ENCODE data around the gene WWOX.
A peak's percentile ranks its signal among the peaks of the same experiment; 100 is the strongest.
"Not testable (repeated sequence)": the region's sequence is repeated elsewhere in the genome, so short reads cannot be mapped to it uniquely, and the experiment has no call there.

Gene WWOX

DNA sequence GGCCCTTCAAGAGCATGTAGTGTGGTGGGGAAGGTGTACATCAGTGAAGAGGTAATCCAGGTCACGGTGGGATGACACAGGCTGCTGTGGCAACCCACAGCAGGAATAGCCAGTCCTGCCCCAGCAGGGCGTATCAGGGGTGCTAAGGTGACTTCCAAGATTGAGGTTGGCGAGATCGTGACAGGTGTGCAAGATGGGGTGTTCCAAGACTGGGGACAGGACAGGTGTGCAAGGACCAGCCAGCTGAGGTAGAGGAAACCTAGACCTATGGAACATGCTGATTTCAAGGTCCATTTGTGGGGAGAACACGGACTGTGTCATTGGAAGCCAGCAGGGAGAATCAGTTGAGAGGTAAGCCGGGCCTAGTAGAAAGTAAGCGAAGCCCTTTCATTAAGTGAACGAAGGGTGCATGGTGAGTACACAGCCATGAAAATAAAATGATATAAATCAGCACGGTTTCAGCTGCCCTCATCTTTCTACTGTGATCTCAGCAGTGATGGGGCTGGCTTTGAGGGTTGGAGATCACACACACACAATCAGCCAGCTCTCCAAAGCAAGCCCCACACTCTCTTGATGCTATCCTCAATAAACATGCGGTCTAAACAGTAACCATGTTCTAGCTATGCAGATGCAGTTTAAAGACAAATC is 497.0 kb downstream of the WWOX start:
- no peak for DNase-seq

DNA sequence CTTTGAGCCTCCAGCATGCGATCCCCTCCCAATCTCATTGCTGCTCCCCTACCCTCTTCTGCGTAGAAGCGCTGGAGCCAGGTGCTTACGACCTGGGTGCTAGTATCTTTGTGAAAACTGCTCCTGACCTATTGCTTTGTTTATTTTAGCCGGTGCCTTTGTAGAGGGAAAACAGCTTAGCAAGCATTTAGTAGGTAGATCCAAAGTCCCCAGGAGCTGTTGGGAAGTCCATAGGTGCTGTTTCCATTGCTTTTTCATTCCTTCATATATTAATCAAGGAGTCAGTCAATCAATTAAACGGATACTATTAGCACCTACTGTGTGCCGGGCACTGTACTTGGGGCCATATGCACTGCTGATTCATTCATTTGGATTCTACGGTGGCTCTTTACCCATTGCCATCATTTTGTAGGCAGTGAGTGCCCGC is 497.6 kb downstream of the WWOX start:
- no peak for DNase-seq

DNA sequence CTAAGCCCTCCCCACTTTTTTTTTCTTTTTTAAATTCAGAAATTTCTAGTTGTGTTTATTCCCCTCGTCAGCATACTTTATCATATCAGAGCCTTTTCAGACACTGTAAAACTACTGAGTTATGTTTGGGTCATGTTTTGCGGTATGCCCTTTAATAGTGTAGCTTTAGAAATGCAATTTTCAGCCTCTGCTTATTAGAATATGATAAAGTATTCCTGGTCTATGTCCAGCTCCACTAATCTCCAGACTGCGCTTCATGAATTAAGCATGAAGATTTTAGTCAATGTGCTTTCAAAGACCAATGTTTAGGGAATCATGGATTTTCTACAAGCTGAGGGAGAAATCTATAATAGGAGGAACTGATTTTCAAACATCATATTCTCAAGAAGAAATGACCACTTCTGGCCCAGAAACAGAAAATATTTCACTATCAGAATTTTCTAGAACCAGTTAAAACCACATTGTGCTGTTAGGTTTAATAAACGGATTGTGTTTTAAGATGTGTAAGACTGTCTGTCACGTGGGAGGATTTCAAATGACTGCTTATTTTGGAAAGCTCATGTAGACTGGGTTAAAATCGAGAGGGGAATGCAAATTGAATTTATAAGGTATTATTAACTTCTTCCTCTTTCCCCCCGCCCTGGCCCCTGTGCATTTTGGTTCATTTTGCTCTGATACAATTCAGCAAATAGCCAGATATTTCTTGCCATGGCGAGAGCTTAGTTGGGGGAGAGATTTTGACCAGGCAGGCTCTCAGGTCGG is 498.5 kb downstream of the WWOX start:
- DNase-seq: no peak

DNA sequence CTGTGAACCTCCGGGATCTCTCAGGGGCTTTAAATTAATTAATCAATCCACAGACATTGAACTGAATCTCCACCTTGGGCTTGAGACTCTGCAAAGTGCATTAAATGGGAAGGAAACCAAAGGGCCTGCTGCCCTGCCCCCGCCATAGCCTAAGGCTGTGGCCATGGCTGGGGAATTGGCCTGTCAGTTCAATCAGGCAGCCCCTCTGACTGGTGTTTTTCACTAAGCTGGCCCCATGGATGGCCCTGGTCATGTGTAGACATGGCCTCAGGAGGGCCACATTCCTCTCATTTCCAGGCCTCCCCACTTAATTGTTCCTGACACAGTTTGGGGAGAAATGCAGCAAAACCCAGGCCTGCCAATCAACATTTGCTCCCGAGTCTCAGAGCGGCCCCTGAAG is 499.8 kb downstream of the WWOX start:
- no peak for DNase-seq

DNA sequence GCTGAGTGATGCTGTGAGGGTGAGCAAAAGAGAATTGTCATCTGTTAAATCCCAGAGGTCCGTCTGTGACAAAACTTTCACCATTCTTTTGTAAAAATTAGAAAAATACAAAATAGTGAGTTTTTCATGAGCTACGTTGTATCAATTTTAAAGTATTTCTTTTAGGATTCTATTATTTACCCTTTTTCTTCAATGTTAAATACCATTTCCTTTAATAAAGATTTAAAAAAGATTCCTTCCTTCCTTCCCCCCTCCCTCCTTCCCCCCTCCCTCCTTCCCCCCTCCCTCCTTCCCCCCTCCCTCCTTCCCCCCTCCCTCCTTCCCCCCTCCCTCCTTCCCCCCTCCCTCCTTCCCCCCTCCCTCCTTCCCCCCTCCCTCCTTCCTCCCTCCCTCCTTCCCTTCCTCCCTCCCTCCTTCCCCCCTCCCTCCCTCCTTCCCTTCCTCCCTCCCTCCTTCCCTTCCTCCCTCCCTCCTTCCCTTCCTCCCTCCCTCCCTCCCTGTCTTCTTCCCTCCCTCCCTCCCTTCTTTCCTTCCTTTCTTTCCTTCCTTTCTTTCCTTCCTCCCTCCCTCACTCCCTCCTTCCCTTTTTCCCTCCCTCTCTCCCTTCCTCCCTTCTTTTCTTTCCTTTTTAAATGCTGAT is 505.1 kb downstream of the WWOX start:
- not testable (repeated sequence) for DNase-seq

DNA sequence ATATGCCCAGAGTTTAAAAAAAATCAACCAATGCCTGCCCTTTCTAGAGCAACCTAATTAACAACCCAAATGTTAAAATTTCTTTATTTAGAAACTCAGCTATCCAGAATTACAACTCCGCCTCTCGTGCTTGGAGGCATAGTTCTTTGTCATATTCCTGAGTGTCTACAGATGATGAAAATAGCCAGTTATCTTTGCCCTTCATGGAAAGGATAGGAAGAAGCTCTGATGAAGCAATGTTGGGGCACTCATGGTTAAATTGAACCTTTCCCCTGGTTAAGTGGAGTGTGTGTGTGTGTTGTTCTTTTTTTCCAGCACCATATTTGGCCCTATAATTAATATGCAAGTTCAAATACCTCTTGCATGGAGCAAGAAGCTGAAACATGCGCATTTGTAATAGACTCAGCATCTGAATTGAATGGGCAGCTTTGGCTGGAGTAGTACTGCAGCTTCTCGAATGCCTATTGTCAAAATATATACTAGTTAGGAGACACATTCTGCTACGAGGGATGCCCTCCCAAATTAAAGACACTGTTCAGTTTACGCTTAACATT is 506.2 kb downstream of the WWOX start:
- DNase-seq: no peak

DNA sequence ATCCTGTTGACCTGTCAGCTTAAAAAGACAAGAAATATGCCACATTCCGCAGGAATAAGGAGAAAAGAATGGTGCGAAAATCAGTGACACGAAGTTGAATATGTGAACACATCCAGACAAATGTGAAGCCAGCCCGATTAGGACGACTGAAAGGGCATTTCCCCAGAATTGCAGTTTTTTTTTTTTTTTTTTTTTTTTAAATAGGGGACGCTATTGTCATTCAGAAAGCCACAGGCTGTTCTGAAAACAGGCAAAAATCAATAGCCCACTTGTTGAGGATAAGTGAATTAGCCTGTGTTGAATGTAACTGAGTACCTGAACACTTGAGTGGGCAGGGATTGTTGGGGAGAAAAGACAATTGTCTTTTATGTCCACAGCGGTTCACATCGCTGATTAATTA is 507.1 kb downstream of the WWOX start:
- DNase-seq: peak; percentile 17

DNA sequence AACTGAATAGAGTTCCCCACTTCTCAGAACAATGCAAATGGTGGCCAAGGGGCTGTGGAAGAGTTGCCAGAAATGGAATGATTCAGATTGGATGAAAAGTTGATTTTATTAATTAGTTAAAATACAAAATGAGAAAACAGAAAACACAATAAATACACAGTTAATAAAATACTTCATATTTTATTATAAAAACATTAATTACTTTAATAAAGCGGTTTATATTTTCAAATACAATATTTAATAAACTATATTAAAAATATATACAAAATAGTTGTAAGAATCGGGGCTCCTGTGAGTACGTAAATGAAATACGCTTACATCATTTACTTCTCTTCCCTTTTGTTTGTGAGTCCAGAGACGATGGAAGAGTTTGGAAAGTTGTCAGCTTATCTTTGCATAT is 507.6 kb downstream of the WWOX start:
- DNase-seq: no peak

DNA sequence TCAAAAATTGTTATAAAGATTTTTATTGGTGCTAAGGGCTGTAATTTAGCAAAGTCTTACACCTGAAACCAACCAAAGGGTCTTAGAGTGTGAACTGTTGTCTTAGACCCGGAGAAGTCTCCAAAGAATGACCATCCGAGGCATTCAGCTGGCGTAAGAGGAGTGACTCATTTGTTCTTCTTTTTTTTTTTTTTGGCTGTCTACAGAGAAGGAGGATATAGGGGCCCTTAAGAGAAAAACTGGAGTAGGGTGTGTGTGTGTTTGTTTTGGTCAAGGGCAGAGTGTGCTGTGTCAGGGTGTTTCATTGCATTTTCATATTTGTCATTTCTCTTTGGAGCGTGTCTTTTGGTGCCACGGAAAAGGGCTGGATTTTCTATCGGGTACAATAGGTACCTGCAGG is 508.0 kb downstream of the WWOX start:
- no peak for DNase-seq

DNA sequence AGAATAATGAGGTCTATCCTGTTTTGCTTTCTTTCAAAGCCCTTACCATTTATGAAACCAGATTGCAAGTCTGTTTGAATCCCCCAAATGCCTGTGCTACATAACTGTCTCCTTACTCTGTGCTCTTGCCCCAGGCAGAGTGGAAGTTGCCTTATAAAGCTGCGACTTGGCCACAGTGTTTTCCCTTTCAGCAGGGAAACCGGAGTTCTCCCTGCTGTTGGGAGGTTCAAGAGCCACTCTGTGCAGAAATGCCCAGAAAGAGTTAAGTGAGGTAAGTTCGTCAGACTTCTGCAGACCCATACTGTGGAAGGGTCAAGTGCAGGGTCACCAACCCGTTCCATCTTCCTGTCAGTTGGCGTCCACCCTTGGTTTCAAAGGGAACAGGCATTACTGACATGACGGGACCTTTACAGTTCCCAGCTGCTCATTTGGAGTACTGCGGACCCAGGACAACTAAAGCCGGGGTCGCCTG is 508.9 kb downstream of the WWOX start:
- DNase-seq: no peak

DNA sequence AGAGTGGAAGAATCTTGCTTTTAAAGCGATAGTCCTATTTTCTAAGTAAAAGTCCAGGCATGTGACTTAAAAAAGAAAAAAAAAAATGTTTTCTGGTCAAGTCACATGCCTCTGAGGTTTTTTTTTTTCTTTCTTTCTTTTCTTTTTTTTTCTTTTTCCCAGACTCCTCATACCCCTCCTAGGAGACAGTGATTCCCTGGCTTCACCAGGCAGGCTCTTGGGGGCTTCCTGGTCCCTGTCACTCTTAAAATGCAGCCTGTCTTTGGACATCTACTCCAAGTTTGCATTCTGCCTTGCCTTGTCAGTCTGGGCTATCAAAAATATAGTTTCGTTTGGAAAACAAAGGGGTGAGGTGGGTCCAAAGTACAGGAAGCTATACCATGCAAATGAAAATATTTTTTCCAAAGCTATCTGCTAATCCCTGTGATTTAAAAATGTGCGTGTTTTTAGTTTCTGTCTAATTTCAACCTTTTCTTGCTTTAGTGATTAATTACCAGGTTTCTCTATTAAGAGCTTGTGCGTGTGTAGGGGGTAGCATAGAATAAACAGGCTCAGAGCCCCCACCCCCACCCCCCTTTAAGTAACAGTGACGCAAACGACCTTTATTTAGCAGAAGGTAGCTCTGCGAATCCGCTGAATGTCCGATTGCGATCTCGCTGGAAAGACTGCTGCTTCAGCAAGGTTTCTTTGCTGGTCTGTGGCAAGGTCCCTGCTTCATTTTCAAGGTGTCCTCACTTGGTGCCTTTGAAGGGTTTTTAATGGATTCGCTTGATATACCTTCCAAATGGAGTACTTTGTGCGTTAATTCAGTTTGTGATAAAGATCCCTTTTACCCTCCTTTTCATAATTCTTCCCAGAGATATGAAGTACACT is 510.2 kb downstream of the WWOX start:
- DNase-seq: no peak

DNA sequence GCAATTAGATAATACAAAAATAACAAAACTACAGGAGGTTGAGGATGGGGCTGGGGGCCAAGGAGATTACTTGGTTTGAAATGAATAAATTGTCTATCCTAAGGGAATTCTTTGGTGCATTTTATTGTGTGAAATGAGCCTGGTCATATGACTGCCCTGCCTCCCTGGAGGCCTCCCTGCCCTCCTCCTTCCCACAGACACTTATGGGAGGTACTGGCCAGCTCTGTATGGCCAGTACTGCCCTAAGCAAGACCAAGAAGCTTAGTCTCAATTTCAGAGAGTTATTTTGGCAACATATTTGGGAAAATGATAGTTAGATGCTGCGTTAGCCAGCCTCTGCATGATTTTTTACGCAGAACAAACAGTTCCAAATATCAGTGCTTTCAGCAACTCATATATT is 511.9 kb downstream of the WWOX start:
- no peak for DNase-seq

DNA sequence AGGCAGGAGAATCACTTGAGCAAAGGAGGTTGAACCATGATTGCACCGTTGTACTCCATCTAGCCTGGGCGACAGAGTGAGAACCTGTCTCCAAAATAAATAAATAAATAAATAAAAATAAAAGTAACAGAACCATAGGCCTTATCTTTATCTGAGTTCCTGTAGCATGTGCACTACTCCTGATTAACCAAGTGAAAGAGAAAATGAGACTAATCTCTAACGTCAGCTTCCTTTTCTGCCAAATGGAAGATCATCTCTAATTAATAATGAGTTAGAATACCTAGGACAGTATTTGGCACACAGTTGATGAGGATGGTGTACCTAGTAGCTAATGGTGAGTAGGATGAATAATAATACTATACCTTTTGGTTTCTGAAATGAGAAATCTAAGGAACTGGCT is 520.4 kb downstream of the WWOX start:
- no peak for DNase-seq

DNA sequence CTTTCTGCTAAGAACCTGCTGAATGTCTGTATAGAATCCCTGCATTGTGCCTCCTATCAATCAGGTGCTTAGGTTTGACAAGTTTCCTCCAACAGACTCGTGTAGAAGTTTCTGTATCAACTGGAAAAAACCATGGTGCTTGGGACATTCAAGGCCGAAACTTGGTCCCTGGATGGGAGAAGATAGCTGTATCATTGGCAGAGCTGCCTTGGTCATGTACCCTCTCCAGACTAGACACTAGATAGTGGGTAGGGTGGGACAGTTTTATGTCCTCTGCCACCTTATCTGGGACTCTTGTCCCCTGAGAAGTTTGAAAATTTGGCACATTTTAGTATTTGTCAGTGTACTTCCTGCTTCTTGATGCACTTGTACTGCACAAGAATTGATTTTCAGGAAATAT is 520.8 kb downstream of the WWOX start:
- DNase-seq: no peak

DNA sequence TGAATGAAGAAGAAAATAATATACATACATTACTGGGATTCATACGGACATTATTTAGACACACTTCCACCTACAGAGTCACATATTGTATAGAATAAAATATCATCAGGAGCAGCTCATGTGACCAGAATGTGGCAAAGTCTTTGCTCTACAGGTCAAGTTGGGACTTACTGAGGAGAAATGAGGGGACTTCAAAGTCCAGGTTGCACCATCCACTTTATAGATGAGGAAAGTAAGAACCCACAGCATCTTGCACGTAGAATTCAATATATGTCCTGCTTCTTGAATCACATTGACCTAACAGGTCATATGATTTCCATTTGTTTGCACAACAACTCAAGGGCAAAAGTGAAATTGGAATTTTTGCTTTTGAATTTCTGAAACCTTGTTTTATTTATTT is 524.3 kb downstream of the WWOX start:
- no peak for DNase-seq

DNA sequence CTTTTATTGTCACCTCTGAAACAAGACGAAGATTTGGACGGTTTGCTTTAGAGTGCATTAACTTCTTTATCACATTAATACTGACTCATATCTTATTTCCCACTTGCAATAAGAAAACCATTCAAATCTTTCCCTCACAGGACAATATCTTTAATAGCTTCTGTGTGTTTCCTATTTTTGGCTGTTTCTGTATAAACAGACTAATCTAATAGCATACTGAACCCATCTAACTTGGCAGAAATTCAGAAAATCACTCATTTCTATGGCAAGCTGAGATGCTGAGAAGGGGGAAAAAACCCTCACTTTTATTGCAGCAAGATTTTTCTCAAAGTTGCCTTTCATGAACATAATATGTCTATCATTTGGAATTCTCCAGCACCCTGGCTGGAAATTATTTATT is 524.9 kb downstream of the WWOX start:
- DNase-seq: no peak

DNA sequence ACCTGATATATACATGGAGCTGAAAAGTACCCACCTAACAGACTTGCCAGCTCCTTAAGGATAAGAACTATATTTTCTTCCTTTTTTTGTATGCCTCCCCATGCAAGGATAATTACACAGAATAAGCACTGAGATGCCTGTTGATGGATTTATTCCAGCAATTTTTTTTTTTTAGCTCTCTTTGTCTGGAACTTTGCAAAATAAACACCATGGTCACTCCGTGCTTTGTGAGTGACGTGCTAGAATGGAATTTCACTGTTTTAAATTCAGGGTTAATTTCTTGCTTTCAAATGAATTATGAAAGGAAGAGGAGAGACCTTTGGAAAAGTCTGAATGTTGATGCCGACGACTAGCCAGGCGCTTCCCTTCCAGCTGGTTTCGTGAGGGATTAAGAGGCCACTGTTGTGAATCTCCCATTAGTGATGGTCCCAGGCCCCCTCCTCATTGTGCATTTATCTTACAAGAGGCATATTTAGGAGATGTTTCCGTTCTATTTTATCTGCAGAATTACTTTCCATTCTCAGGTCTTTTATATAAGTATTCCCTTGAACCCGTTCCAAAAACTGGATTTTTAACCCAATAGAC is 529.1 kb downstream of the WWOX start:
- DNase-seq: no peak

DNA sequence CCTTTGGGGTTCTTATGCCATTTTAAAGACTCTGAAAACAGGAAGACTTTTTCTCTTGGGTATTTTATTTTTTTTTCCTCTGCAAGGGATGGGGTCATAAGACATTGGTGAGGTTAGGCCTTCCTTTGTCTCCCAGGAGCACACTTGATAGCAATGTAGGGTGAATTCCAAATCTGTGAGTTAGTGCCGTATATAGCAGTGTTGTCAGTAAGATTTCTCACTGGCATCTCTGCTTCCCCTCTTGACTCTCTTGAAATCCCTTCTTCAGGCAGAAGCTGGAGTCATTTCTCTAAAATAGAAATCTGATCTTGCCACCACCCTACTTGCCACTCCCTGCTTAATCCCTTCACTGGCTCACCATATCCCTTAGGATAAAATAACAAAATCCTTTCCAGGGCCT is 529.7 kb downstream of the WWOX start:
- no peak for DNase-seq

DNA sequence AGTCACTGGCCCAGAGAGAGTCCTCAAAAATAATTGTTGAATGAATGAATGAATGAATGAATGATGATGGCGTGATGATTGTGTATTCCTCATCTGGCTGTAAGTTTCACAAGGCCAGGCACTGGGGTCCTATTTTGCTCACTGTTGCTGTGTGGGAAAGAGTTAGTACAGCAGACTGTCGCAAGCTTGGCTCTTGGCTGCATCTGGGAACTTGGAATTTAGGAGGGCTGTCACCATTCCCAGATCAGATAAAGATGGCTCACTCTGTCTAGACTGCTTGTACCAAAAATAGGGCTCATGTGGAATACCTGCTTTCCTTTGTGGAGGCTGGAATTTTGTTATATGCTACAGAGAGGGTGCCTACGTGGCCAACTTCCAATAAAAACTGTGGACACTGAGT is 530.6 kb downstream of the WWOX start:
- no peak for DNase-seq

DNA sequence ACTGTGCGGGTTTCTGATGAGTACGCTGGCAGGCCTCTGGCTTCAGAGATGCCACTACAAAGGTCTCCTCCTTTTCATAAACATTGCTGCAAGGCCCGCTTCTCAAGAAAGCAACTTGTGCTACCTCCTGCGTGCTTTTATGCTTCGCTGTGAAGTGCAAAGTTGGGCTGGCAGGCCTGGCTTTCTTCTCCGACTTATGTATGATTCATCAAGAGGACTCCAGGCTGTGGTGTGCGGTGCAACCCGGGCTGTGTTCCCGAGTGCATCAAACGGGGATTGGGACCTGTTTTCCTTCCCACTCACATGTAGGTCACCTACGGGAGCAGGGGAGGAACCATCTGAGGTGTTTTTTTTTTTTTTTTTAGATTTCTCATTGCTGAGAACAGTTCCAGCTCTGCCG is 534.1 kb downstream of the WWOX start:
- no peak for DNase-seq

DNA sequence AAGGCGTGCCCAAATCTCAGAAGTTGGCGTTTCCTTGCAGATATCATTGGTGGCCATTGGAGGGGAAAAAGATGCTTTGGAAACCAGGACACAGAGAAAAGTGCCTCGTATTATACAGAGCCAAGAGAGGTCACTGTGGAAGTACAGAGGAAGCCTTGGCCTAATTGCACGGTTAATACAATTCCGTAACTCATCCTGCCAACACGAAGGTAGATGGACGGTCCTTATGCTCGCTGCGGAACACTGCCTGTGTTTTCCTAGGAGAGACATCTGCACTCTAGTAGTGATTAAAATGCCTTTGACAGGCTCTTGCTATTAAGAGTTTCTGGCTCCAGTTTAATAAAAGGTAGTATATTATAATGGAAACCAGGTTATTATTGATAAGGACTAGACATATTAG is 536.4 kb downstream of the WWOX start:
- DNase-seq: no peak

DNA sequence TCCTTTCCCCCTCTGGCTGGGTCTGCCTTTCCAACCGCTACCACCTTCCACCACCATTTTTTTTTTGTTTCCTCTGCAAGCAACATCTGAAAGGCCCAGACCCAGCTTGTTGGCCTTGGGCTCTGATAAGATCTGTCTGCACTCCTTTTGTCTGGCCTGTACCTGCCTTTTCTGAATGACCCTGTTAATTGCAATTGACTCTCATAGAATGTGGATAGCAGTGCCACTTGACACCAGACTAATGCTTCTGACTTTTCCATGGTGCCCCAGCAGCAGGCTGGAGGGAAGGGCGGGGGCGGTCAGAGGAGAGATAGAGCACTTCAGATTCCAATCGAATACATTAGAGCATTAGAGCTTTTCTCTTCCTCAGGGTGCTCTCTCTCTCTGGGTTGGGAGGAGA is 538.9 kb downstream of the WWOX start:
- peak; percentile 9 for DNase-seq

DNA sequence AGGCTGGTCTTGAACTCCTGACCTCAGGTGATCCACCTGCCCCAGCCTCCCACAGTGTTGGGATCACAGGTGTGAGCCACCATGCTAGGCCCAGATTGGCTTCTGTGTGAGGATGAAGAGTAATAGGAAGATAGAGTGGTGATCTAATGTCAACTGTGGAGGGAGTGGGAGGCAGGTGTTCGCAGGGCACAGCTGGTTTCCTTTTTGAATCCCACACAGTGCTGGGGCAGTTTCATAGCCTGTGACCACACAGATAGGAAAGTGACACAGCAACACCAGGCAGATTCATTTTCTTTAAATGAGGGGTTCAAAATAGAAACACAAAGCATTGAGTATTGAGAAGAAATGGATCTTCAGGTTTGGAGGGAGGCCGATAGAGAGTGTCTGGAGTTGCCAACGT is 540.3 kb downstream of the WWOX start:
- no peak for DNase-seq
